Liver (tissue), 9 donors: ENCODE data around the gene BCL2. TPM values are rescaled to one million over a fixed set of nuclear protein-coding genes. Genes with fewer than 3 reads are reported as not detected.

Source experiments
- DNase-seq: peaks from one replicate; pipeline ENCODE4 v3.0.0-alpha.2; 2017; ENCODE audit warnings: low spot score
- H3K27ac ChIP-seq, 2 donors: one replicate each; pipeline ENCODE4 v1.7.0; 2013; ENCODE audit warnings: inconsistent platforms in 2 of 2, low read length in 2 of 2, control low read depth in 1 of 2, low read depth in 1 of 2, mild to moderate bottlenecking in 1 of 2
- H3K27me3 ChIP-seq, 4 donors: one replicate each; pipeline versions ENCODE4 v1.6.1 to v1.7.0; 2013; ENCODE audit warnings: low read length in 3 of 4, inconsistent platforms in 1 of 4, mild to moderate bottlenecking in 1 of 4, moderate library complexity in 1 of 4; ENCODE audit not compliant: control insufficient read depth in 4 of 4, insufficient read depth in 4 of 4
- H3K36me3 ChIP-seq, 4 donors: one replicate each; pipeline versions ENCODE4 v1.6.1 to v1.7.0; 2013; ENCODE audit warnings: low read length in 3 of 4, mild to moderate bottlenecking in 3 of 4, low read depth in 1 of 4, moderate library complexity in 1 of 4; ENCODE audit not compliant: control insufficient read depth in 4 of 4, insufficient read depth in 3 of 4
- H3K4me1 ChIP-seq, 4 donors: one replicate each; pipeline versions ENCODE4 v1.6.1 to v1.7.0; 2013; ENCODE audit warnings: low read length in 3 of 4, mild to moderate bottlenecking in 3 of 4, moderate library complexity in 1 of 4; ENCODE audit not compliant: control insufficient read depth in 4 of 4, insufficient read depth in 4 of 4
- H3K4me3 ChIP-seq, 3 donors: one replicate each; pipeline versions ENCODE4 v1.6.1 to v1.7.0; 2013; ENCODE audit warnings: low read length in 3 of 3, control low read depth in 1 of 3, low read depth in 1 of 3, mild to moderate bottlenecking in 1 of 3
- H3K9ac ChIP-seq, 2 donors: one replicate each; pipeline ENCODE4 v1.7.0; 2013; ENCODE audit warnings: low read length in 2 of 2, mild to moderate bottlenecking in 2 of 2, moderate library complexity in 2 of 2, control low read depth in 1 of 2, low read depth in 1 of 2
- H3K9me3 ChIP-seq, 4 donors: one replicate each; pipeline versions ENCODE4 v1.6.1 to v1.7.0; 2013; ENCODE audit warnings: low read length in 3 of 4; ENCODE audit not compliant: control insufficient read depth in 4 of 4
- CTCF ChIP-seq: fragments of 150-350 bp; IDR thresholded peaks from 2 replicates; pipeline ENCODE4 v1.5.1; 2017; ENCODE audit warnings: improper control_type of control experiment, low read depth, low read length; ENCODE audit not compliant: missing input control
- EGR1 ChIP-seq, 2 donors: IDR thresholded peaks; 2 replicates each; pipeline ENCODE4 v1.6.1; 2016 to 2018; ENCODE audit warnings: antibody characterized with exemption in 2 of 2, low read depth in 2 of 2
- FOXA1 ChIP-seq: IDR thresholded peaks from 2 replicates; pipeline ENCODE4 v1.6.1; 2016; ENCODE audit warnings: antibody characterized with exemption
- FOXA2 ChIP-seq: IDR thresholded peaks from 2 replicates; pipeline ENCODE4 v1.6.1; 2016; ENCODE audit warnings: antibody characterized with exemption
- GABPA ChIP-seq, 2 donors: IDR thresholded peaks in 1 of 2; conservative IDR thresholded peaks in 1 of 2; 2 replicates each; pipeline ENCODE4 v1.6.1; 2016; ENCODE audit warnings: antibody characterized with exemption in 2 of 2, mild to moderate bottlenecking in 1 of 2, moderate library complexity in 1 of 2
- HNF4A ChIP-seq, 2 donors: conservative IDR thresholded peaks; 2 replicates each; pipeline ENCODE4 v1.6.1; 2016; ENCODE audit warnings: antibody characterized with exemption in 2 of 2, mild to moderate bottlenecking in 2 of 2
- HNF4G ChIP-seq: IDR thresholded peaks from 2 replicates; pipeline ENCODE4 v1.6.1; 2016; ENCODE audit warnings: antibody characterized with exemption
- JUND ChIP-seq, 2 donors: IDR thresholded peaks; 2 replicates each; pipeline ENCODE4 v1.6.1; 2016; ENCODE audit warnings: antibody characterized with exemption in 2 of 2
- MAX ChIP-seq: IDR thresholded peaks from 2 replicates; pipeline ENCODE4 v1.6.1; 2016; ENCODE audit warnings: antibody characterized with exemption
- NR2F2 ChIP-seq: IDR thresholded peaks from 2 replicates; pipeline ENCODE4 v1.6.1; 2016; ENCODE audit warnings: antibody characterized with exemption
- RAD21 ChIP-seq, 2 donors: IDR thresholded peaks; 2 replicates each; pipeline ENCODE4 v1.6.1; 2016; ENCODE audit warnings: antibody characterized with exemption in 2 of 2, mild to moderate bottlenecking in 2 of 2
- REST ChIP-seq: IDR thresholded peaks from 2 replicates; pipeline ENCODE4 v1.6.1; 2016; ENCODE audit warnings: antibody characterized with exemption, mild to moderate bottlenecking
- RXRA ChIP-seq, 2 donors: IDR thresholded peaks; 2 replicates each; pipeline ENCODE4 v1.6.1; 2017 to 2018; ENCODE audit warnings: antibody characterized with exemption in 2 of 2, mild to moderate bottlenecking in 1 of 2
- SP1 ChIP-seq: IDR thresholded peaks from 2 replicates; pipeline ENCODE4 v1.6.1; 2018; ENCODE audit warnings: antibody characterized with exemption, mild to moderate bottlenecking
- TAF1 ChIP-seq: conservative IDR thresholded peaks from 2 replicates; pipeline ENCODE4 v1.6.1; 2016; ENCODE audit warnings: antibody characterized with exemption, mild to moderate bottlenecking
- YY1 ChIP-seq: IDR thresholded peaks from 2 replicates; pipeline ENCODE4 v1.6.1; 2016; ENCODE audit warnings: antibody characterized with exemption, mild to moderate bottlenecking
- ZBTB33 ChIP-seq: IDR thresholded peaks from 2 replicates; pipeline ENCODE4 v1.6.1; 2016; ENCODE audit warnings: antibody characterized with exemption
- WGBS: extraction: QIAGEN DNeasy Blood & Tissue Kit; methylation state at CpG from one replicate; pipeline ENCODE4 v1.1.7; 2013; 5-methylcytosine and 5-hydroxymethylcytosine counted together
- polyA plus RNA-seq, 2 donors: library from polyadenylated mRNA; stranded (reverse) in 1 of 2; unstranded in 1 of 2; fragments of 200-250 nt in 1 of 2; fragments of >200 nt in 1 of 2; fragmentation: Nextera tagmentation in 1 of 2; extraction: Ambion mirVana in 1 of 2; gene quantifications; one replicate each; pipeline versions ENCODE4 v1.2.1 to v1.2.3, GENCODE V29; 2013 to 2015
- total RNA-seq, 2 donors: library from RNA; depleted of rRNA; stranded (reverse); fragments of >200 nt; gene quantifications; one replicate each; pipeline ENCODE4 v1.2.3, GENCODE V29; 2014
- donor health status: healthy.
- donor health status: healthy.
- donor health status: healthy.
- donor health status: healthy.
- donor health status: healthy.

The BCL2 gene
- total and polyA plus RNA-seq, 4 donors: 0.40 to 3.9 (median 1.4) TPM

- no peak overlapping the region for H3K4me3 ChIP-seq
- H3K27me3 ChIP-seq: no peaks in the 10 kb centered on the region
- WGBS: 91% methylated on average over 4 of the region's 4 CpGs
- H3K27ac ChIP-seq: no peak overlapping the region
- peaks cover 5 to 31% (median 21%) of the 10 kb centered on the region in 4 donors for H3K4me1 ChIP-seq
- no peaks in the 10 kb centered on the region for H3K9me3 ChIP-seq
- TF ChIP-seq SP1: no peak
- TF ChIP-seq EGR1 (IDR thresholded peaks at IDR 0.05; ENCODE audit: low read depth in 2 of 2): no peak
- TF ChIP-seq JUND (IDR thresholded peaks at IDR 0.05): no peak
- no peak for TF ChIP-seq HNF4G
- no peak for TF ChIP-seq YY1
- no peak for TF ChIP-seq FOXA1
- TF ChIP-seq MAX: no peak
- TF ChIP-seq CTCF: no peak
- no peak for TF ChIP-seq RAD21 (IDR thresholded peaks at IDR 0.05)
- TF ChIP-seq REST: no peak
- no peak for TF ChIP-seq FOXA2
- no peak for TF ChIP-seq RXRA (IDR thresholded peaks at IDR 0.05)
- TF ChIP-seq ZBTB33: no peak
- TF ChIP-seq TAF1: no peak
- no peak for TF ChIP-seq HNF4A (conservative IDR thresholded peaks at IDR 0.05)
- no peak for TF ChIP-seq NR2F2
- TF ChIP-seq GABPA (IDR thresholded peaks at IDR 0.05 in 1 of 2, conservative IDR thresholded peaks at IDR 0.05 in 1 of 2): no peak
- H3K36me3 ChIP-seq: no peaks in the 10 kb centered on the region
- no peak overlapping the region for H3K9ac ChIP-seq
- DNase-seq: no peak
These were observed 168.6 kb downstream of the BCL2 start for GRCh38 chr18:63150942-63151421.

- no peak for DNase-seq
- Histone ChIP-seq H3K4me3 (no peak overlapping the region), H3K9ac (no peak overlapping the region), H3K36me3 (no peaks in the 10 kb centered on the region), H3K27ac (no peak overlapping the region), H3K9me3 (no peaks in the 10 kb centered on the region), H3K27me3 (no peaks in the 10 kb centered on the region), H3K4me1 (peaks cover 5 to 31% (median 19%) of the 10 kb centered on the region in 4 donors)
- 81% methylated on average over 8 of the region's 8 CpGs for WGBS
- TF ChIP-seq MAX: no peak
- no peak for TF ChIP-seq HNF4G
- TF ChIP-seq NR2F2: no peak
- no peak for TF ChIP-seq GABPA (IDR thresholded peaks at IDR 0.05 in 1 of 2, conservative IDR thresholded peaks at IDR 0.05 in 1 of 2)
- no peak for TF ChIP-seq CTCF
- TF ChIP-seq ZBTB33: no peak
- no peak for TF ChIP-seq YY1
- no peak for TF ChIP-seq JUND (IDR thresholded peaks at IDR 0.05)
- no peak for TF ChIP-seq RAD21 (IDR thresholded peaks at IDR 0.05)
These were observed 169.2 kb downstream of the BCL2 start for GRCh38 chr18:63150326-63150725.
